HG03139 (cell line): ENCODE results near the gene ZNF804B.
"Not testable (repeated sequence)": the region's sequence is repeated elsewhere in the genome, so short reads cannot be mapped to it uniquely, and the experiment has no call there.

Experiments
- ATAC-seq: cut with Tn5 transposase; IDR thresholded peaks from one replicate; pipeline ENCODE4 v1.9.1; 2021; ENCODE audit not compliant: unreplicated experiment

ZNF804B gene

GRCh38 chr7:89073776-89074175 lies 314.3 kb downstream of the ZNF804B start:
- no peak for ATAC-seq

GRCh38 chr7:89077992-89078391 lies 318.5 kb downstream of the ZNF804B start:
- ATAC-seq: no peak

GRCh38 chr7:89085580-89085979 lies 326.1 kb downstream of the ZNF804B start:
- no peak for ATAC-seq

GRCh38 chr7:89091550-89091949 lies 332.1 kb downstream of the ZNF804B start:
- no peak for ATAC-seq

- ATAC-seq: no peak
Measured at GRCh38 chr7:89094269-89094668, 334.8 kb downstream of the ZNF804B start.

- ATAC-seq: no peak
Measured at GRCh38 chr7:89103564-89103963, 344.1 kb downstream of the ZNF804B start.

- ATAC-seq: no peak
Measured at GRCh38 chr7:89104748-89105685, 345.5 kb downstream of the ZNF804B start.

GRCh38 chr7:89123871-89124270 lies 364.4 kb downstream of the ZNF804B start:
- ATAC-seq: no peak

- no peak for ATAC-seq
Measured at GRCh38 chr7:89129600-89130375, 370.3 kb downstream of the ZNF804B start.

GRCh38 chr7:89133357-89133756 lies 373.9 kb downstream of the ZNF804B start:
- no peak for ATAC-seq

- ATAC-seq: no peak
Measured at GRCh38 chr7:89133819-89134218, 374.3 kb downstream of the ZNF804B start.

GRCh38 chr7:89145801-89146200 lies 386.3 kb downstream of the ZNF804B start:
- no peak for ATAC-seq

GRCh38 chr7:89160107-89160506 lies 400.6 kb downstream of the ZNF804B start:
- ATAC-seq: no peak

GRCh38 chr7:89165421-89165820 lies 405.9 kb downstream of the ZNF804B start:
- no peak for ATAC-seq

GRCh38 chr7:89170628-89171027 lies 411.1 kb downstream of the ZNF804B start:
- no peak for ATAC-seq

GRCh38 chr7:89182116-89182515 lies 422.6 kb downstream of the ZNF804B start:
- no peak for ATAC-seq

GRCh38 chr7:89183712-89184111 lies 424.2 kb downstream of the ZNF804B start:
- no peak for ATAC-seq

GRCh38 chr7:89200758-89201157 lies 441.3 kb downstream of the ZNF804B start:
- no peak for ATAC-seq

GRCh38 chr7:89223900-89224395 lies 464.4 kb downstream of the ZNF804B start:
- ATAC-seq: no peak

- ATAC-seq: not testable (repeated sequence)
Measured at GRCh38 chr7:89228688-89229171, 469.2 kb downstream of the ZNF804B start.

GRCh38 chr7:89238156-89238555 lies 478.7 kb downstream of the ZNF804B start:
- no peak for ATAC-seq

- ATAC-seq: no peak
Measured at GRCh38 chr7:89246196-89246595, 486.7 kb downstream of the ZNF804B start.
